Central memory CD8-positive, alpha-beta T cell (primary cell): Measurements from ENCODE around the gene HOXA5.

Experiments
- ATAC-seq: fragments of 150-1000 bp; cut with Tn5 transposase; replicated peaks from 2 replicates; pipeline ENCODE4 v1.10.0; 2022; ENCODE audit warnings: mild to moderate bottlenecking, moderate FRiP score, moderate number of reproducible peaks; ENCODE audit not compliant: poor library complexity, severe bottlenecking; ENCODE audit errors: extremely low read depth
- DNase-seq, 2 donors: peaks; one replicate each; pipeline ENCODE4 v3.0.0; 2021; ENCODE audit warnings: low spot score in 2 of 2
- H3K27ac Mint-ChIP-seq: one replicate; pipeline ENCODE4 v1.8.0; 2022; ENCODE audit warnings: low read depth, mild to moderate bottlenecking, moderate library complexity, mixed read lengths
- H3K27me3 Mint-ChIP-seq: one replicate; pipeline ENCODE4 v1.8.0; 2022; ENCODE audit warnings: mixed read lengths
- H3K36me3 Mint-ChIP-seq: one replicate; pipeline ENCODE4 v1.8.0; 2022; ENCODE audit warnings: mild to moderate bottlenecking, moderate library complexity, mixed read lengths; ENCODE audit not compliant: insufficient read depth
- H3K4me1 Mint-ChIP-seq: one replicate; pipeline ENCODE4 v1.8.0; 2022; ENCODE audit warnings: mixed read lengths
- H3K4me3 Mint-ChIP-seq: one replicate; pipeline ENCODE4 v1.8.0; 2022; ENCODE audit warnings: mild to moderate bottlenecking, moderate library complexity, mixed read lengths
- H3K9me3 Mint-ChIP-seq: one replicate; pipeline ENCODE4 v1.8.0; 2022; ENCODE audit warnings: mixed read lengths

The HOXA5 gene

DNA sequence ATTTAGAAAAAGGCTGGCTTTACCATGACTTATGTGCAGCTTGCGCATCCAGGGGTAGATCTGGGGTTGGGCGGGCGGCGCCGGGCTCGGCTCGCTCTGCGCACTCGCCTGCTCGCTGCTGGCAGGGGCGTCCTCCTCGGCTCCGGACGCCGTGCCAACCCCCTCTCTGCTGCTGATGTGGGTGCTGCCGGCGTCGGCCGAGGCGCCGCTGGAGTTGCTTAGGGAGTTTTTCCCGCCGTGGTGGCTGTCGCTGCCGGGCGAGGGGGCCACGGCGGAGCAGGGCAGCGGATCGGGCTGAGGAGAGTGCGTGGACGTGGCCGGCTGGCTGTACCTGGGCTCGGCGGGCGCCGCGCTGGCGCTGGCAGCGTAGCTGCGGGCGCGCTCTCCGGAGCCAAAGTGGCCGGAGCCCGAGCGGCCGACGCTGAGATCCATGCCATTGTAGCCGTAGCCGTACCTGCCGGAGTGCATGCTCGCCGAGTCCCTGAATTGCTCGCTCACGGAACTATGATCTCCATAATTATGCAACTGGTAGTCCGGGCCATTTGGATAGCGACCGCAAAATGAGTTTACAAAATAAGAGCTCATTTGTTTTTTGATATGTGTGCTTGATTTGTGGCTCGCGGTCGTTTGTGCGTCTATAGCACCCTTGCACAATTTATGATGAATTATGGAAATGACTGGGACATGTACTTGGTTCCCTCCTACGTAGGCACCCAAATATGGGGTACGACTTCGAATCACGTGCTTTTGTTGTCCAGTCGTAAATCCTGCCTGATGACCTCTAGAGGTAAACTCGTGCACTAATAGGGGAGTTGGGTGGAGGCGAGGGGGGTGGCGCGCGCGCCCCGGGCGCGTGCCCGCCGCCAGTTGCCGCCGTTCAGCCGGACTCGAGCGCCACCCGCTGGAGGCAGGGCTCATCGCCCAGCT lies at the start of gene HOXA5:
Gene HOXA5, minus strand, starts transcription at position 659 of the 927 bp plus-strand sequence. Its CDS starts 74 bp downstream, at position 585.
- Mint-ChIP-seq H3K4me1 (peaks cover 5% of the 10 kb centered on the region), H3K27me3 (peaks cover 63% of the 10 kb centered on the region), H3K36me3 (no peaks in the 10 kb centered on the region), H3K4me3 (no peak within 1 kb of the TSS), H3K27ac (no peak within 1 kb of the TSS), H3K9me3 (no peaks in the 10 kb centered on the region)
- DNase-seq, result no peak
- no peak for ATAC-seq

- peaks cover 23% of the 10 kb centered on the region for H3K4me1 Mint-ChIP-seq
- H3K27ac Mint-ChIP-seq, result no peak overlapping the region
- ATAC-seq, result no peak
- no peak for DNase-seq
- no peaks in the 10 kb centered on the region for H3K9me3 Mint-ChIP-seq
- peak overlapping the region; percentile 40 for H3K4me3 Mint-ChIP-seq
- peaks cover 96% of the 10 kb centered on the region for H3K27me3 Mint-ChIP-seq
- peaks cover 11% of the 10 kb centered on the region for H3K36me3 Mint-ChIP-seq
Observed at GRCh38 chr7:27192546-27193334, 49.3 kb upstream of the HOXA5 start.

- Mint-ChIP-seq H3K27me3 (peaks cover 96% of the 10 kb centered on the region), H3K9me3 (no peaks in the 10 kb centered on the region), H3K27ac (no peak overlapping the region), H3K4me3 (peak overlapping the region; percentile 29), H3K4me1 (peaks cover 29% of the 10 kb centered on the region), H3K36me3 (peaks cover 10% of the 10 kb centered on the region)
- no peak for DNase-seq
- ATAC-seq, result no peak
Observed at GRCh38 chr7:27191833-27192545, 48.5 kb upstream of the HOXA5 start.

- no peak for ATAC-seq
- DNase-seq, result no peak
- Mint-ChIP-seq H3K27me3 (peaks cover 96% of the 10 kb centered on the region), H3K4me3 (peak overlapping the region; percentile 19), H3K4me1 (peaks cover 31% of the 10 kb centered on the region), H3K27ac (no peak overlapping the region), H3K36me3 (peaks cover 10% of the 10 kb centered on the region), H3K9me3 (no peaks in the 10 kb centered on the region)
Observed at GRCh38 chr7:27191161-27191731, 47.8 kb upstream of the HOXA5 start.

DNA sequence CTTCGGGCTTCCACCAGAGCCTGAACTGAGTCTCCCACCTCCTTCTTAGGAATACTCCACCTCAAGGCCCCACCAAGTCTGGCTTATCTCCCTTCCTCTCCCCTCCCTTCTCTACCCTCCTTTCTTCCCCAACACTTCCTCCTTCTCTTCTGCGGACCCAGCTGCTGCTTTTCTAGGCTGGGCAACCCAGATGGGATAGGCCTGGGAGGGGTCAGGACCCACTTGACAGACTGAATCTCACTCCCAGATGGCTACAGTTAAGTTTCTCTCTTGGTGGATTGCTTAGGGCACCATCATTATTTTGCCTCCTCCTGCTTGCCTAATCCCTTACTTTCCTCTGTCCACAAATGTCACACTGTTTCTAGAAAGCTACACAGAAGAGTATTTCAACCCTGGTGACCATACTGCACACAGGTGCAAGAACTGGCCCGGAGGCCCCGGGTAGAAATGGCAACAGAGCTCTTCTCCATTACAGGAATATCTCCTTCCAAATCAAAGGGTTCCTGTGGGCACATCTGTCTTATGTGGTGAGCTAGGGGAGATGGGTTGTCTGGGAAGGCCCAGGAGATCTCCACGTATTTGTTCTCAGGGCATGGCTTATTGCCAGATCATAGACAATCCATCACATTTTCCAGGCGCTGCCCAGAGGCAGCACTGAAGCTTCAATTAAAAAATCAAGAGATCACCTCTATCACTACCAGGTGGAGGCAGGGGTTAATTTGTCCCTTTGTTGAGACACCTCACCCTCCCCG lies 46.7 kb upstream of the HOXA5 start:
- Mint-ChIP-seq H3K4me1 (peaks cover 42% of the 10 kb centered on the region), H3K9me3 (no peaks in the 10 kb centered on the region), H3K36me3 (peaks cover 14% of the 10 kb centered on the region), H3K27me3 (peaks cover 96% of the 10 kb centered on the region), H3K4me3 (peak overlapping the region; percentile 71), H3K27ac (no peak overlapping the region)
- ATAC-seq (no peak), DNase-seq (no peak)

DNA sequence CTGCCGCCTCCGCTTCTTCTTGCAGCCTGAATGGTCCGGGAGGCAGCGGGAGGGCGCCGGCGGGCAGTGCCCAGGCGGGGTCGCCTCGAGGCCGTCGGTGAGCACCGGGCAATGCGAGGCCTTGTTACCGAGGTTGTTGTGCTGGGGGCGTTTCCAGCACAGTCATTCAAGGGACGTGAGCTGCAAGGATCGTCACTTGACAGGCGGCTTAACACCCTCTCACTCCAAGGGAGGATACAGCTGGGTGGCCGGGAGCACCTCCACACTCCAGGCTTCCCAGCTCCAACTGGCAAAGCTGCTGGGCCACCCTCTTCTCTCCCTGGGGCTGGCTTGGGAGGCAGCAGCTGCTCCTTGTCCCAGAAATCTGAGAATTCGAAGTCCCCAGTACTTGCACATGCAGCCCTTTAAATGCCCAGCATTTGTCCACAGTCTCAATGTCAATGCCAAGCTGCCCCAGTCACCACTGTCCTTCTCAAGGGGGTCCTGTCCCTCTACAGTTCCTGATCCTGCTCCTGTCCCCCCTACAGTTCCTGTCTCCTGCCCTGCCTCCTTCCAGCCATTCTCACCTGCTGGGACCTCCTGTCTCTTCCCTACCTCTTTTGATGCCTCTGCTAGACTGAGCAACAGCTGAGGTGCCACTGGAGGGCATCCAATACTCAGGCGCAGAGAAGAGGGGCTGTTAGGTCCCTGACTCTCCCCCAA lies 46.0 kb upstream of the HOXA5 start:
- H3K36me3 Mint-ChIP-seq, result peaks cover 21% of the 10 kb centered on the region
- H3K4me3 Mint-ChIP-seq, result peak overlapping the region; percentile 71
- peaks cover 49% of the 10 kb centered on the region for H3K4me1 Mint-ChIP-seq
- H3K27ac Mint-ChIP-seq, result no peak overlapping the region
- ATAC-seq (no peak), DNase-seq (no peak)
- no peaks in the 10 kb centered on the region for H3K9me3 Mint-ChIP-seq
- H3K27me3 Mint-ChIP-seq, result peaks cover 96% of the 10 kb centered on the region

DNA sequence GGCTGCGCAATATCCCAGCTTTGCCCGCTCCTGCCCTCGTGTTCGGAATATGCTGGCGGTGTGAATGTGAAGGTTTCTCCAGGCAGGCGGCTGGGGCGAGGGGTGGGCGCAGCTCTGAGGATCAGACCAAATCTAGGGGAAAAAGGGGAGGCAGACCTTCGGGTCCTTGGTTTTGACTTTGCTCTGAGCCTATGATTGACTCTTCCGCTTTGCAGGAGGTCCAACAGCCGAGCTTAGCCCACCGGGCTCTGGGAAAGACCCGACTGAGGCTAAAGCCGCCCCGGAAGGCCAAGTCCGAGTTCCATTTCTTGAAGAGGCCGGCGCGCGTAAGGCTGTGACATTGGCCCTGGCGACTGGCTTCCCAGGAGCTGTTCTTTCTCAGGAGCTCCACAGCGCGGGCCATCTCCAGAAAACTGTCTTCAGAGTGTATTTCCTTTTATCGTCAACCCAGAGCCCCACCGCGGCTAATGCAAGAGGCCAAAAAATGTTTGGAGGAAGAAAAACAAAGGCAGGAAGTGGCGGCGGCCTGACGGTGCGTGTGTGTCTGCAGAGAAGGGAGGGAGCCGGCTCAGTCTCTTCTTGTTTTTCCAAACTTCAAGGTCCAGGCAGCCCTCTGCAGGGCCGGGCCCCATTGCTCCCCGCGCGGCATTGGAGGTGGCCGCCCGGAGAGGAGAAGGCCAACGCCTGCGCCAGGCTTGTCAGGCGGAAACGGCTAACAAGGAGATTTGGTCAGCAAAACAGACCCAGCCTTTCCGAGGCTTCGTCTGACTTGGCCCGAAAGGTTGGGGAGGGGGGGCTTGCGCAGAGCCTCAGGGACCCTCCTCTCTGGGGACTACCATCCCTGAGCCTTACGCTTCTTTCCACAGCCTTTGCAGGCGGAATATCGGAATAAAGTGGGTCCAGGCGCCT lies 45.2 kb upstream of the HOXA5 start:
- Mint-ChIP-seq H3K36me3 (peaks cover 27% of the 10 kb centered on the region), H3K4me1 (peaks cover 49% of the 10 kb centered on the region), H3K9me3 (no peaks in the 10 kb centered on the region), H3K27ac (peak overlapping the region; percentile 42), H3K4me3 (peak overlapping the region; percentile 71), H3K27me3 (peaks cover 95% of the 10 kb centered on the region)
- no peak for DNase-seq
- ATAC-seq, result peak; percentile 34

GRCh38 chr7:27187475-27188385 lies 44.2 kb upstream of the HOXA5 start:
- no peak for ATAC-seq
- Mint-ChIP-seq H3K36me3 (peaks cover 27% of the 10 kb centered on the region), H3K27me3 (peaks cover 93% of the 10 kb centered on the region), H3K4me1 (peaks cover 49% of the 10 kb centered on the region), H3K4me3 (peak overlapping the region; percentile 71), H3K27ac (peak overlapping the region; percentile 42), H3K9me3 (no peaks in the 10 kb centered on the region)
- no peak for DNase-seq

GRCh38 chr7:27186668-27187474 lies 43.4 kb upstream of the HOXA5 start:
- ATAC-seq (no peak), DNase-seq (no peak)
- Mint-ChIP-seq H3K4me1 (peaks cover 49% of the 10 kb centered on the region), H3K27ac (no peak overlapping the region), H3K27me3 (peaks cover 94% of the 10 kb centered on the region), H3K9me3 (no peaks in the 10 kb centered on the region), H3K4me3 (no peak overlapping the region), H3K36me3 (peaks cover 27% of the 10 kb centered on the region)
